ENCODE results near the gene NUBPL.
"Not testable (repeated sequence)": the region's sequence is repeated elsewhere in the genome, so short reads cannot be mapped to it uniquely, and the experiment has no call there.

Gene NUBPL

DNA sequence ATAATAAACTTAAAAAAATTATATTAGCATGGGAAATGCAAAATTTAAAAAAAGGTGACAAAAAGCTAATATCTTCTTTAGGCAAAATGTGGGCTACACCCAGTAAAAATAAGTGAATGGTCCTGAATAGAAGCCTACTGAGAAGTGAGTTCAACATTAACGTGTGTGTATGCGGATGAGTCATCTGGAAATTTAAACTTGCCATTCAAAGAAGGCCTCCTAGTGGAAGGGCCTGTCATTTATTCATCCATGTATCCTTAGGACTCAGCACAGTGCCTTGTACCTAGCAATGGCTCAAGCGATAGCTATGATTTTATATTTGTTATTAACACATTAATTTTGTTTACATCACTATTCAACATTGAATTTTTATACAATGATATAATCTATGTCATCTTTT lies 226.2 kb downstream of the NUBPL start:
- H3K9me3 ChIP-seq (ENCODE audit: insufficient read depth, low read depth, low read length) = no peaks in the 10 kb centered on the region; the same call in 1 of the 2 replicates
- H3K27me3 ChIP-seq (ENCODE audit: insufficient read depth, low read length, poor library complexity, severe bottlenecking) = no peaks in the 10 kb centered on the region
- H2AFZ ChIP-seq (ENCODE audit: low read length) = no peak overlapping the region
- H3K79me2 ChIP-seq (ENCODE audit: insufficient read depth, low read length) = no peaks in the 10 kb centered on the region
- H3K9ac ChIP-seq (ENCODE audit: low read depth, low read length, poor library complexity, severe bottlenecking) = no peak overlapping the region
- H3K4me3 ChIP-seq (ENCODE audit: low read length, poor library complexity, severe bottlenecking) = no peak overlapping the region
- no peak overlapping the region for H3K4me2 ChIP-seq (ENCODE audit: low read depth, low read length, poor library complexity, severe bottlenecking)
- no peaks in the 10 kb centered on the region for H3K4me1 ChIP-seq (ENCODE audit: insufficient read depth, low read length, poor library complexity, severe bottlenecking)
- no peaks in the 10 kb centered on the region for H4K20me1 ChIP-seq (ENCODE audit: insufficient read depth, low read length, poor library complexity, severe bottlenecking)
- TF ChIP-seq, protein P1, sequence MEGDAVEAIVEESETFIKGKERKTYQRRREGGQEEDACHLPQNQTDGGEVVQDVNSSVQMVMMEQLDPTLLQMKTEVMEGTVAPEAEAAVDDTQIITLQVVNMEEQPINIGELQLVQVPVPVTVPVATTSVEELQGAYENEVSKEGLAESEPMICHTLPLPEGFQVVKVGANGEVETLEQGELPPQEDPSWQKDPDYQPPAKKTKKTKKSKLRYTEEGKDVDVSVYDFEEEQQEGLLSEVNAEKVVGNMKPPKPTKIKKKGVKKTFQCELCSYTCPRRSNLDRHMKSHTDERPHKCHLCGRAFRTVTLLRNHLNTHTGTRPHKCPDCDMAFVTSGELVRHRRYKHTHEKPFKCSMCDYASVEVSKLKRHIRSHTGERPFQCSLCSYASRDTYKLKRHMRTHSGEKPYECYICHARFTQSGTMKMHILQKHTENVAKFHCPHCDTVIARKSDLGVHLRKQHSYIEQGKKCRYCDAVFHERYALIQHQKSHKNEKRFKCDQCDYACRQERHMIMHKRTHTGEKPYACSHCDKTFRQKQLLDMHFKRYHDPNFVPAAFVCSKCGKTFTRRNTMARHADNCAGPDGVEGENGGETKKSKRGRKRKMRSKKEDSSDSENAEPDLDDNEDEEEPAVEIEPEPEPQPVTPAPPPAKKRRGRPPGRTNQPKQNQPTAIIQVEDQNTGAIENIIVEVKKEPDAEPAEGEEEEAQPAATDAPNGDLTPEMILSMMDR (conservative IDR thresholded peaks at IDR 0.05; ENCODE audit: low read length) = peak; percentile 35
- no peak for TF ChIP-seq EZH2phosphoT487 (IDR thresholded peaks at IDR 0.05; ENCODE audit: borderline replicate concordance)
- no peaks in the 10 kb centered on the region for H3K36me3 ChIP-seq (ENCODE audit: insufficient read depth, low read length)
- H3F3A ChIP-seq (ENCODE audit: low read depth) = no peaks in the 10 kb centered on the region
- H3K9me2 ChIP-seq (replicated peaks; ENCODE audit: low read depth, low read length) = no peaks in the 10 kb centered on the region

DNA sequence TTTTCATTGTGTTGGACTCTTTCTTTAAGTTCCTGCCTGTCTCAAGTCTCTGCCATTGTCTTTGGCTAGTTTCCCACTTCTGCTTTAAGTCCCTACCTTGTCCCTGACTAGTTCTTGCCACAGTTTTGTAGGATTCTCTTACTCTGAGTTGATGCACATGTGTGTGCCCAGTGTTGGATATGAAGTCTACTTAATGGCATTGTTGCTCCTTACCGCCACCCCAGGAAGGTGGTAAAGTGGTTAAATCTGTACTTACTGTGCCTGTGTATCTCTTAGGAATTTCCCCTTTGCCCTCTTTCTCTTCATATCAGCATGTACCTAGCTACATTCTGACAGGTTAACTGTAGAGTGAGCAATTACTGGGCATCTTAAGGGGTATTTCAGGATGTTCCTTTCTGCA lies 227.1 kb downstream of the NUBPL start:
- H3K9ac ChIP-seq (ENCODE audit: low read depth, low read length, poor library complexity, severe bottlenecking) = no peak overlapping the region
- H3K9me3 ChIP-seq (ENCODE audit: insufficient read depth, low read depth, low read length) = no peaks in the 10 kb centered on the region
- H3K9me2 ChIP-seq (replicated peaks; ENCODE audit: low read depth, low read length) = no peaks in the 10 kb centered on the region
- H3K4me2 ChIP-seq (ENCODE audit: low read depth, low read length, poor library complexity, severe bottlenecking) = no peak overlapping the region
- H3K36me3 ChIP-seq (ENCODE audit: insufficient read depth, low read length) = no peaks in the 10 kb centered on the region
- no peaks in the 10 kb centered on the region for H4K20me1 ChIP-seq (ENCODE audit: insufficient read depth, low read length, poor library complexity, severe bottlenecking)
- H3K4me1 ChIP-seq (ENCODE audit: insufficient read depth, low read length, poor library complexity, severe bottlenecking) = no peaks in the 10 kb centered on the region
- H3K4me3 ChIP-seq (ENCODE audit: low read length, poor library complexity, severe bottlenecking) = no peak overlapping the region
- H3K79me2 ChIP-seq (ENCODE audit: insufficient read depth, low read length) = no peaks in the 10 kb centered on the region
- TF ChIP-seq EZH2phosphoT487 (IDR thresholded peaks at IDR 0.05; ENCODE audit: borderline replicate concordance) = no peak
- TF ChIP-seq, protein P1 (conservative IDR thresholded peaks at IDR 0.05; ENCODE audit: low read length) = no peak
- H2AFZ ChIP-seq (ENCODE audit: low read length) = no peak overlapping the region
- no peaks in the 10 kb centered on the region for H3F3A ChIP-seq (ENCODE audit: low read depth)
- no peaks in the 10 kb centered on the region for H3K27me3 ChIP-seq (ENCODE audit: insufficient read depth, low read length, poor library complexity, severe bottlenecking)

DNA sequence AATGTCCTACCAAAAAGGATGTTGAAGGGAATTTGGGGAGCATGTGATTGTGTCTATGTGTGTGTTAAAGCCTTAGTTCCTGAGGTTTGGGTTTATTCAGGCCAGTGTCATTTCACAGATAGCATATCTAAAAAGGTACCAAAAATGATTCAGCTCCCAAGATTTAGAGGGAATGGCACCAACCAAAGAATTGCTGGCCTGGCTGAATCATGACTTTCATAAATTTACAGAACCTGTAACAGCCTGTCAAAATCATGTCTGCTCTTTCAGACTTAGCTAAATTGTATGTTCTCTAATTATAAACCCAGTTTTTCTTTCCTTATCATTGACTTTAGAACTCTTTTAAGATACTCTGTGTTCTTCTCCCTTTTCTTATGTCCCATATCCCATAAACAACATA lies 231.5 kb downstream of the NUBPL start:
- Histone ChIP-seq H4K20me1 (ENCODE audit: insufficient read depth, low read length, poor library complexity, severe bottlenecking) (no peaks in the 10 kb centered on the region), H3K9ac (ENCODE audit: low read depth, low read length, poor library complexity, severe bottlenecking) (no peak overlapping the region), H3K27me3 (ENCODE audit: insufficient read depth, low read length, poor library complexity, severe bottlenecking) (no peaks in the 10 kb centered on the region), H3K4me3 (ENCODE audit: low read length, poor library complexity, severe bottlenecking) (no peak overlapping the region), H3K4me2 (ENCODE audit: low read depth, low read length, poor library complexity, severe bottlenecking) (no peak overlapping the region), H3K4me1 (ENCODE audit: insufficient read depth, low read length, poor library complexity, severe bottlenecking) (no peaks in the 10 kb centered on the region), H3F3A (ENCODE audit: low read depth) (no peaks in the 10 kb centered on the region), H3K79me2 (ENCODE audit: insufficient read depth, low read length) (no peaks in the 10 kb centered on the region), H2AFZ (ENCODE audit: low read length) (no peak overlapping the region), H3K9me2 (replicated peaks; ENCODE audit: low read depth, low read length) (no peaks in the 10 kb centered on the region), H3K9me3 (ENCODE audit: insufficient read depth, low read depth, low read length) (no peaks in the 10 kb centered on the region), H3K36me3 (ENCODE audit: insufficient read depth, low read length) (no peaks in the 10 kb centered on the region)
- TF ChIP-seq EZH2phosphoT487 (IDR thresholded peaks at IDR 0.05; ENCODE audit: borderline replicate concordance) = no peak
- TF ChIP-seq, protein P1 (conservative IDR thresholded peaks at IDR 0.05; ENCODE audit: low read length) = no peak

DNA sequence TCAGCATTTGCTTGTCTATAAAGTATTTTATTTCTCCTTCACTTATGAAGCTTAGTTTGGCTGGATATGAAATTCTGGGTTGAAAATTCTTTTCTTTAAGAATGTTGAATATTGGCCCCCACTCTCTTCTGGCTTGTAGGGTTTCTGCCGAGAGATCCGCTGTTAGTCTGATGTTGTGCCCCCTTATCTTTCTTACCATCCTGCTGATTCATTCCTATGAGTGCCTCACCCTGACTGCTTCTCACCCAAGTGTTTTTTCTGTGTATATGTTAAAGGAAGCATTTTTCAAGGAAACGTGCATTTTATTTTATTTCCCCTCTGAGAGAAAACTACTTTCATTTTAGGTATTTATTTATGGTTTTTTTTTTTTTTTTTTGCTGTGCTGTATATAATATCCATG lies 236.7 kb downstream of the NUBPL start:
- not testable (repeated sequence) for H3K9me2 ChIP-seq (replicated peaks; ENCODE audit: low read depth, low read length); H3K4me3 ChIP-seq (ENCODE audit: low read length, poor library complexity, severe bottlenecking); H3K4me2 ChIP-seq (ENCODE audit: low read depth, low read length, poor library complexity, severe bottlenecking); H2AFZ ChIP-seq (ENCODE audit: low read length); H3F3A ChIP-seq (ENCODE audit: low read depth); H3K27me3 ChIP-seq (ENCODE audit: insufficient read depth, low read length, poor library complexity, severe bottlenecking); H4K20me1 ChIP-seq (ENCODE audit: insufficient read depth, low read length, poor library complexity, severe bottlenecking); H3K9me3 ChIP-seq (ENCODE audit: insufficient read depth, low read depth, low read length); H3K79me2 ChIP-seq (ENCODE audit: insufficient read depth, low read length); H3K4me1 ChIP-seq (ENCODE audit: insufficient read depth, low read length, poor library complexity, severe bottlenecking); H3K9ac ChIP-seq (ENCODE audit: low read depth, low read length, poor library complexity, severe bottlenecking); H3K36me3 ChIP-seq (ENCODE audit: insufficient read depth, low read length)
